ENCODE results near the gene JDP2. TPM values are rescaled to one million over a fixed set of nuclear protein-coding genes. Genes with fewer than 3 reads are reported as not detected.

Gene JDP2
- total and polyA plus RNA-seq, 2 of the 4 experiments (the other 2 are of a cell fraction): 35.7 to 38.4 TPM

DNA sequence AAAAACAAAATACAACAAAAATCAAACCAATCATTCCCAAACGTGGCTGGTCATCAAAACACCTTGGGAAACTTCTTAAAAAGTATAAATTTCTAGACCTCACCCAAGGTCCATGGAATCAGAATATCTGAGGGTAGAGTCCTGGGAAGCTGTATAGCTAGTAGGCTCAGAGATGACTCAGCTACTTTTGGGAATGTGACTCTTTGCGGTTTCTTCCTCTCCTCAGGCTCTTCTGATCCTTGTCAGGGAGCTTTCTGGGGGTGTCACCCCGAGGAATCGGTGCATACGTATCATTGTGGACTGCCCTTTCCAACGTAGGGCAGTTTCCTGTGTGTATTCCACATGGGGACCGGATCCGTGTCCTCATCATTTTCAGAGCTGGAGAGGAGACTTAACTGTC, 14.8 kb downstream of the JDP2 start:
- ChIA-PET CTCF (no interaction called here), POLR2A (ENCODE audit: unreplicated experiment) (no interaction called here)
- H3K56ac ChIP-seq (ENCODE audit: extremely low read depth, insufficient read depth, low read length): no peak overlapping the region
- H3K9ac ChIP-seq (ENCODE audit: low read depth, low read length): no peak overlapping the region
- no peak overlapping the region for H2AFZ ChIP-seq (replicated peaks; ENCODE audit: low read length, poor library complexity)
- peaks cover 61% of the 10 kb centered on the region for H3K36me3 ChIP-seq (ENCODE audit: control insufficient read depth, insufficient read depth, low read length)
- in situ Hi-C loops (cut with MboI; ENCODE audit: low sequenced_read_pairs): no loop called here
- intact Hi-C loops (cut with micrococcal nuclease): no loop called here
- peaks cover 24% of the 10 kb centered on the region for H3K4me1 ChIP-seq (ENCODE audit: control insufficient read depth, insufficient read depth, low read length)
- TF ChIP-seq CEBPB (IDR thresholded peaks at IDR 0.05; ENCODE audit: low read depth, low read length) (no peak), NFE2L2 (IDR thresholded peaks at IDR 0.05; ENCODE audit: low read depth, low read length) (peak; percentile 83), FOS (IDR thresholded peaks at IDR 0.05; ENCODE audit: low read depth, low read length) (no peak)
- DNase-seq: peak; percentile 57
- peak overlapping the region; percentile 13; the same call in 1 of the 2 replicates for H3K18ac ChIP-seq (ENCODE audit: low read depth, low read length)
- H2AK5ac ChIP-seq (ENCODE audit: low read depth, low read length): no peak overlapping the region
- WGBS, 2 experiments (ENCODE audit: extremely low coverage in 2 of 2, insufficient read length in 1 of 2): 89% methylated on average over 5 of the region's 8 CpGs; no CpG with 5 or more reads in 1 of the 2 experiments
- no peak overlapping the region for H2BK15ac ChIP-seq (ENCODE audit: low read depth, low read length)
- H3K14ac ChIP-seq (replicated peaks; ENCODE audit: low read depth, low read length): no peak overlapping the region
- no peak overlapping the region; the same call in none of the 2 replicates for H4K5ac ChIP-seq (ENCODE audit: low read depth, low read length)
- H3K27me3 ChIP-seq (ENCODE audit: control insufficient read depth, insufficient read depth, low read length): no peaks in the 10 kb centered on the region
- no peak overlapping the region for H4K91ac ChIP-seq (ENCODE audit: insufficient read depth, low read depth, low read length)
- no peak overlapping the region for H3K27ac ChIP-seq (ENCODE audit: insufficient read depth, low read length)
- no peak overlapping the region for H2AK9ac ChIP-seq (replicated peaks; ENCODE audit: low read depth, low read length, poor library complexity)
- H3K4me2 ChIP-seq (ENCODE audit: low read depth, low read length): no peak overlapping the region
- peaks cover 33% of the 10 kb centered on the region for H3K9me1 ChIP-seq (ENCODE audit: insufficient read depth, low read length)
- no peak overlapping the region for H2BK120ac ChIP-seq (ENCODE audit: low read depth, low read length)
- no peak overlapping the region for H2BK5ac ChIP-seq (ENCODE audit: low read depth, low read length, poor library complexity, severe bottlenecking)
- no peaks in the 10 kb centered on the region for H3K9me3 ChIP-seq (ENCODE audit: control insufficient read depth, insufficient read depth, low read length)
- no peak overlapping the region for H3K23ac ChIP-seq (ENCODE audit: low read depth, low read length)
- no peak for ATAC-seq (ENCODE audit: low read depth)
- peaks cover 38 to 87% of the 10 kb centered on the region in 2 experiments for H3K79me1 ChIP-seq (ENCODE audit: low read depth in 1 of 2, low read length in 2 of 2)
- no peak overlapping the region for H4K8ac ChIP-seq (ENCODE audit: low read depth in 2 of 2, low read length in 2 of 2)
- dilution Hi-C loops (cut with HindIII; ENCODE audit: low sequenced_read_pairs, unreplicated experiment): no loop called here
- no peak overlapping the region for H3K4ac ChIP-seq (ENCODE audit: low read depth, low read length)
- H3K4me3 ChIP-seq (ENCODE audit: insufficient read depth, low read depth, low read length): no peak overlapping the region
- BruUV-seq (replicated peaks): no TSS peak
- no peak overlapping the region for H2BK20ac ChIP-seq (ENCODE audit: low read depth, low read length)
- peaks cover 93% of the 10 kb centered on the region for H4K20me1 ChIP-seq (ENCODE audit: insufficient read depth, low read length)
